Activated CD8-positive, alpha-beta memory T cell treated with anti-CD3 and anti-CD28 coated beads for 24 hours (primary cell): ENCODE results near the gene PCSK6.
A peak's percentile ranks its signal among the peaks of the same experiment; 100 is the strongest.
"Not testable (repeated sequence)": the region's sequence is repeated elsewhere in the genome, so short reads cannot be mapped to it uniquely, and the experiment has no call there.

Experiments used
- DNase-seq: peaks from one replicate; pipeline ENCODE4 v3.0.0-alpha.2; 2020

Gene PCSK6

DNA sequence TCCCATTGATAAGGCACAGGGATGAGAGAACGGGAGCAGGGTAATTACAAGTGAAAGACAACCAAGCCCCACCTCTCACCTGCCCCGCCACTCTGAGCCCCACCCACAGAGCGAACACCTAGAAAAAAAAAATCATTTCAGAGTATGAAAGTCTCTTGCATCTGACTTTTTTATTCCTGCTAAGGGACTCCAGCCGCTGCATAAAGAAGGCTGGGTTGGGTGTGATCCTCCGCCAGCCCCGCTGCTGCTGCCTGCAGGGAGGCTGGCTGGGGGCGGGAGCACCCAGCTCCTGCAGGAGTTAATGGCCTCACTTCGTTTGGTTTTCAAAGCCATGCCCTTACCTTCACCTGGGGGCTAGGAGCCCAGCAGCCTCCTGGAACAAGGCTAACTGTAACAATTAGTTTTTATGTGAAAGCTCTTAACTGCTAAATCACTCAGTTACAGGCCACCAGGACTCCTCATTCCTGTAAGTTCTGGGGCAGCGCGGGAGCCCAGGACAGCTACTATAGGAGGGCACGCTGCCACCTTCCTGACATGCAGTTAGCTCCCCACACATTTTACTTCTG, 116.5 kb downstream of the PCSK6 start:
- no peak for DNase-seq

DNA sequence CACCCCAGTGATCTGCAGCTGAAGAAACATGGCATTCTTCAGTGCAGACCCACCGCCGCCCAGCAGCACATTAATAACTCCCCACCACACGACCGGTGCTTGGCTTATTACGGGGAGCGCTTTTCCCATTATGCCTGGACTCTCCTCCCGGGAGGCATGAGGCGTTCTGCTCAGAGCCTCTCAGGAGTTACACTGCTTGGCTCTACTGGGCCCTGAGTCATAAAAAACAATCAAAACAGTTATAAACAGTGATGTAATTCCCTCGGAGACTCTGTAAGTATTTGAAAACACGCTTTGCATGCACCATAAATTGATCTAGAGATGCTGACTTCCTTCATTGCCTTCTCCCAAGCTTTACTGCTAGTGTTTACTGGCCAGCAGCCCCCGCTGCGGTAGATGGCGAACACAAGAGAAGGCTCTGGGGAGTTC, 117.3 kb downstream of the PCSK6 start:
- DNase-seq, result no peak

DNA sequence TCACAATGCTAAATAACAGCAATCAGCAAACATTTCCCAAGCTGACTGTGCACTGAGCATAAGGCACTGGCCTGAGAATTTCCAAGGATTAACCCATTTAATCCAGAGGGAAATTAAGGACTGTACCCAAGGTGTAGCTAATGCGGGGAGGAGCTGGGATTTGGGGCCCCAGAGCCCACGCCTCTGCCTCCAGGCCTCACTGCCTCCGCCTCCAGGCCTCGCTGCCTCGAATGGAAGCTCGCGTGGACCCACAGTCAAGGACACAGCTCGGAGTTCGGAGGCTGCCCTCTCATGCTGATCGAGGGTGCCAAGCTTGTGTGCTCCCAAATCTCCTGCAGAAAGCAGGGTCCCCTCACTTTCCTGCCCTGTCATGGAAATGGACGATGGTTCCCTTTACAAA, 118.0 kb downstream of the PCSK6 start:
- no peak for DNase-seq

DNA sequence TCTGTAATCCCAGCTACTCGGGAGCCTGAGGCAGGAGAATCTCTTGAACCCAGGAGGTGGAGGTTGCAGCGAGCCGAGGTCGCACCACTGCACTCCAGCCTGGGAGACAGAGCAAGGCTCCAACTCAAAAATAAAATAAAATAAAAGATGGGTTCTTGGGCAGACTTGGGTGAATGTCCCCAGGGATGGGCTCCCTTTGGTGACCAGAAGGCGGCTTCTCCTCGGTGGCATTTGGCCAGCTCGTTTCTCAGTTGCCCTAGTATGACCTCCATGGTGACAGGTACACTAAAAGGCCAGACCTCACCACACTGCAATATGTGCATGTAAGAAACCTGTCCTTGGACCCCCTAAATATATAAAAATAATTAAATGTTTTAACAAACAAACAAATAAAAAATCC, 118.4 kb downstream of the PCSK6 start:
- no peak for DNase-seq

DNA sequence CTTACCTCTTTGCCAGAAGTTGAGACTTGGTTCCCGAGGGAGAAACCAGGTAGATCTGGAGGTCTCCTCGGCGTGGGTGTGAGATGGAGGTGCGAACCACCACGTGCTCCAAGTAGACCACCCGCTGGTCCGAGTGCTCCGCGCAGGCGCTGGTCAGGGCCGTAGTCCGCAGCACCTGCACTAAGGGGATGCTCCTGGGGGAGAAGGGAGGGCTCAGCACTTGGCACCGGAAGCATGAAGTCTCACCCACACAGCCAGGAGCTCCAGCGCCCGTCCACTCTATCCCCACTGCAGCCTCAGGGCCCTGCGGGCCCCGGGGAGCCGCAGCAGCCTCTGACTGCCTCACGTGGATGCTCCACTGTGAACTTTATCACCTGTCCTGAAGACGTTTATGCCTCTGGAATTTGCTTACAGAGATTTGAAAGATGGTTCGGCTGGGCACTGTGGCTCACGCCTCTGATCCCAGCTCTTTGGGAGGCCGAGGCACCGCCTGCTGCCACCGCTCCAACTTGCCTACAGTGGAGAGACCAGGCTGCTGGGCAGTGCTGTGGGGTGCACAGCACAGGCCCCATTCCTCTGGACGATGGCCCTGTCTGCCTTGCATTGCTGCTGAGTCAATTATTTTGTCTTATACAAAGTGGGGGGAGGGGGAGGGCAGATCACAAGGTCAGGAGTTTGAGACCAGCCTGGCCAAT, 119.0 kb downstream of the PCSK6 start:
- DNase-seq, result no peak

DNA sequence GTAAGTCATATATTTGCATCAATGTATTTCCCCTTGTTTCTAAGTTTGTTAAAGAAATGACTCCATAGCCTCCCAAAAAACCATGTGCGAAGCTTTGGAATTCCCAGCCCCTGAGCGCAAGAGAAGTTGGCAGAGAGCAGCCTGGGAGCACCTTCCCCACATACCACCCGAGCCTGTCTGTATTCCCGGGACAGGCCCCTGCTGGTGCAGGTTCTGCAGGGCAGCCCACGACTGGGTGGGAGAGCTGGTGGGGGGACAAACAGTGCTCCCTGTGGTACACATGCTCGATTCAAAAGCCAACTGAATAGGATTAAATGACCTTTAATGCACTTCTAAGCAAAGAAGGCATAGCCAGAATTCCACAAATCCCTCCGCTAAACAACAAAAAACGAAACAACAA, 119.8 kb downstream of the PCSK6 start:
- no peak for DNase-seq

DNA sequence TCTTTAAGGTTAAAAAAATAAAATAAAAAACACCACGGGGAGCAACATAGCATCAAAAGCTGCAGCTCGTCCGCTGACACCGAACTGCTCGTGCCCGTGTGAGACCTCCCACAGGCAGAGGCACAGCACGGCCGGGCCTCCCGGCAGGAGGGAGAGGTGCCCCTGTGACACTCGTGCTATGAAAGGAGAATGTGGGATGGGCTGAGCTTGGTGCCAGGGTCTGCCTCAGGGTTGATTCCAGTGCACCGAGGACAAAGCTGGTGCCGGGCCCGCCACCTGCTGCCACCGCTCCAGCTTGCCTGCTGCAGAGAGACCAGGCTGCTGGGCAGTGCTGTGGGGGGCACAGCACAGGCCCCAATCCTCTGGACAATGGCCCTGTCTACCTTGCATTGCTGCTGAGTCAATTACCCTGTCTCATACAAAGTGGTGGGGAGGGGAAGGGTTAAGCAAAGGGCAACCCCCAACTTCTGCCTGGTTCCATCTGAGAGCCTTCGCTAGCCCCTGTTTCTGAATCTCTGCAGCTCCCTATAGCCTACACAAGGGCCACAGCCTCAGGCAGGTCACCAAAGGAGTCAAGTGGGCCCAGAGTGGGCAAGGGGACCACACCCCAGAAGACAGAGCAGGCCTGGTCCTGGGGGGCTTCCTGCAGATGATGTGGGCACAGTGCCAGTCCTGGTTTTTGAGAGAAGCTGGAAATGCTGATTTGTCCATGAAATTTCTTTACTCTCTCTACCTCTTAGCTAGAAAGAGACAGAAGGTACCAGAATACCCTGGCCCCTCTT, 120.5 kb downstream of the PCSK6 start:
- DNase-seq, result no peak

DNA sequence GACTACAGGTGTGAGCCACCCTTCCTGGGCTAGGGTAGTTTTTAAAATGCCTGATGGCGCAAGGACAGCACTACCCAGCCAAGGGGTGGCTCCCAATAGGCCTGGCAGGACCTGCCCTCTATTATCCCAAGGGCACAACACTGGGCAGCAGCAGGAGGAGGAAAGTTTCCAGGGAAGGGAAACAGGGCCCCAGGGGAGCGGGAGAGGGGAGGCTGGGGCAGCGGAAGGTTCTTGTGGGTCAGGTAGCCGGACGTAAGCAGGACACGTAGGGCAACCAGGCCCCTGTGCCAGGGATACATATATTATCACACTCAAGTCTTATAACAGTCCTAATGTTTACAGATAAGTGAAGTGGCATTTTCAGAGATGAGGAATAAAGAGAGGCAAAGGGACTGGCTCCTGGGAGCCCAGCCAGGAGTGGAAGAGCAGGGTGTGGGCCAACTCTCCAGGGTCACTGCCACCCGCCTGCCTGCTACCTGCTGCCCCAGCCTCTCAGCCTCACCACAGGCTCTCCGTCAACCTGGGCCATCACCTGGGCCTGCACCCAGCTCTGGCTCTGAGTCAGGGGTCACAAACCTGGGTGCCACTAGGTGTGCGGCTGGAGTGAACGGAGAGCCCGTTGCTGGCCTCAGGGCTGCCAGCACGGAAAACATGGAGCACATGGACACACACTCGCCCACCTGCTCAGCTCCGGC, 121.3 kb downstream of the PCSK6 start:
- DNase-seq, result no peak

DNA sequence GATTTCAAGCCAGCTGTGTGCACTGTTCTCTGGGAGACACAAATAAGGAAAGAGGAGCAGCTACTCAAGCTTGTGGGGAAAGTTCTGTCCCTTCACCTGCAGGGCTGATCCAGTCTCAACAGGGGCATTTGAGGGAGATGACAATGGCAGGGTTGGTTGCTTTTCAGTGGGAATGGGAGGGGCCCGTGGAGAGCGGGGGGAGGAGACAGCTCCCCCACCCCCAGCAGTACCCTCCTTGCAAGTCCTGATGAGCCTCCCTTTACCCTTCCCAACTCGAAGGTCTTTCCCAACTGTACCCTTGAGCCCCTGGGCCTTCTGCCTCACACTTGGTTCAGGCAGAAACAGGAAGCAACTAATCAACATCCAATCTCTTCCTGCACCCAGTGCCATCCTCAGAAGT, 122.7 kb downstream of the PCSK6 start:
- DNase-seq, result no peak

DNA sequence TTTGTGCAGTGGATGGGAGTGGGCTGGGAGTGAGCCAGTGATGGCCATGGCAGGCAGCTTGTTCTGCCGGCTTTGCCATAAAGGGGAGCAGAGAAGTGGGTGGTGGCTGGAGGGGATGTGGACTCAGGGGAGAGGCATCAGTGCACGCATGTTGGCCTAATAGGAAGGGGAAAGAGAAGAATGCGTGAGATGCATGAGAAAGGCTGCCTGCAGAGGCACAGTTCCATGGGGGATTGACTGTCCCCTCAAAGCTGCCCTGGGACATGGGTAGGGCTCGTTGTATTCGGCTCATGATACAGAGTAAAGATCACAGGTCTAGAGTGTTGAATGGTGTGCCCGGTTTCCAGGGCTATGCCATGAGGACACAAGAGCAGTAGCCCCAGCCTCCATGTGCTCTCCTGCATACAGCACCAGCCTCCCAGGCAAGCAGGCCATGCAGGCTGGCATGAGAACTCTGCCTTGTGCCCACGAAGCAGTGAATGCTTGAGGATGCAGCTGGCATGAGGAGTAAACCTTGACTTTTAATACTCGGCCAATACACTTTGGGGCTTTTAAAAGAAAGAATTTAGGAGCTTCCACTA, 126.4 kb downstream of the PCSK6 start:
- no peak for DNase-seq

DNA sequence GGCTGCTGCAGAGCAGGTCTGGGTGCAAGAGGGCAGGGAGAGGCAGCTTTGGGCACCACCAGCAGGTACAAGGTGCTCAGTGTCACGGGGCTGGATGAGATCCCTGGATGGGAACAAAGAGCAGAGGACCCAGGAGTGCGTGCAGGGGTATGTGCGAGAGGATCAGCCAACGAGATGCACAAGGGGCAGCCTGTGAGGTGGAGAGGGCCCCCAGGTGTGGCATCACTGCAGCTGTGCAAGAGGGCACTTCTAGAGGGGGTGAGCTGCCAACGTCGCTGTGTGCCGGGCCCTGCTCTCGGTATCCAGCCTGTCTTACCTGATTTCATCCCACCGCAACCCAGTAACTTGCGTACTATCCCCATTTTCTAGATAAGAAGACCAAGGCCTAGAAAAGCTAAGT, 127.1 kb downstream of the PCSK6 start:
- no peak for DNase-seq

DNA sequence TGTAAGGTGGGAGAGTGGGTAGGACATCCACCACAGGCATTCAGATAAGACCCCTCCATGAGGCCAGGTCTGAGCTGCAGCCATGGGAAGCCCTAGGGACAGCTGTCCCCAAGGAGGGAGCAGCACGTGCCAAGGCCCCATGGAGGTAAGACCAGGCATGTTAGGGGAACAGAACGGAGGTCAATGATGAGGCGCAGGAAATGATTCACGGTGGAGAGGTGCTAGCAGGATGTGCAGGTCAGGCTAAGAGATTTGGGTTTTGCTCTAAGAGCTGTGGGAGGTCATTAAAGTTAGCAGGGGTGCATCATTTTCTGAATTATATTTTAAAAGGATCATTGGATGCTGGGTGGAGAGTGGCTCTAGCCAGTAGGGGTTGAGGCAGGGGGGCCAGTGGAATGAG, 128.1 kb downstream of the PCSK6 start:
- no peak for DNase-seq

DNA sequence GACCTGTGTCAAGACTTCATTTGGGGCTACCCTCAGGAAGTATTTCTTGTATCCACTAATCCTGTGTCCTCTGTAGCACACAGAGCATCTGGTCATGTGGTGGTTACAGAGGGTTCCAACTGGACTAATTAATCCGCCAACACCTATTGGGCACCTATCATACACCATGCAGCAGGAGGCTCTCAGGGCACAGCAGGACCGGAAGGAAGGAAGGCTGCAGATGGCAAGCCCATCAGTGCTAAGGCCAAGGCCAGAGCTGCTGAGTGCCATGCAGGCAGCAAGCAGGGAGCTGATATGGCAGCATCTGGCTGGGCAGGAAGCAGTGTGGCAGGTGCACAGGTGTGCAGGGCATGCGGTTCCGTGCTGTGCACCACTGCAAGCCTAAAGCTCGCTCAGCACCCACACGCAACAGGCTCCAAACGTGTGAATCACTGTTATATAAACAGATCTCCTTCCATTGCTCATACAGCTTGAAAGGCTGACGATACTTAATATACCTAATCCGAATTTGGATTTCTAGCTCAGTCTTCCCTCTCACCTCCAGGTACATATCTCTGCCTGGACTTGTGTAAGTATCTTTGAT, 130.1 kb downstream of the PCSK6 start:
- DNase-seq, result no peak

DNA sequence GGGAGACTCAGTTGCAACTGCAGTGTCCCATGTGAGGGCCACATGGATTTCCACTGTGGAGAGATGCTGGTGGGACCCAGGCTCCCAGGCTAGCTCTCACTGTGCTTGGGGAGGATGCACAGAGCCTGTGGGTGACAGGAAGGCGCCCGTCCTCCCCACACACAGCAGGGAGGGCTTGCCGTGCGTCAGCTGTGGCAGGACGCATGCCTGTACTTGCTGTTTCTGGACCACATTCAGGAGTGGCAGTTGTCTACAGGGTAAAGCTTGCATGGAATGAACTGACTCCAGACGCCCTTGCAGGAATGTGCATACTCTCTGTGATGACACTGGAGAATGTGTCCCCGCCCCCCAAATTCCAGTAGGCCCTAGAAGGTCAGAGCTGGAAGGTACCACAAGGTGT, 130.6 kb downstream of the PCSK6 start:
- DNase-seq, result no peak

DNA sequence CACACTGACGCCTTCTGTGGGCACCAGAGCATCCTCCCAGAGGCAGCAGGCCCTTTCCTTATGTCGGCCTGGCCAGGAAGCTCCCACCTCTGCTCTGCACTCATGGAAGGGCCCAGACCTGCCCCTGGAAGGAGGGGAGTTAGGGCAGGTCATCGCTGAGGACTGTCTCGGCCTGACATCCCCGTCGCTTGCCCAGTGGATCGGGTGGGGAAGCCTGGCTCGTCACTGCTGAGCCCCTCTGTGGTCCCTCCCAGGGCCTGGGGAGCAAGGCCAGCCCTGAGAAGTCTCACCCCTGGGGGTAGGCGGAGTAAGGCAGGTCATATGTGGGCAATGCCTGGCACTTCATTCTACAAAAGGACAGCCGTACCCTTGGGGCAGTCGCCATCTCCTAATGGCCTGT, 131.6 kb downstream of the PCSK6 start:
- no peak for DNase-seq

DNA sequence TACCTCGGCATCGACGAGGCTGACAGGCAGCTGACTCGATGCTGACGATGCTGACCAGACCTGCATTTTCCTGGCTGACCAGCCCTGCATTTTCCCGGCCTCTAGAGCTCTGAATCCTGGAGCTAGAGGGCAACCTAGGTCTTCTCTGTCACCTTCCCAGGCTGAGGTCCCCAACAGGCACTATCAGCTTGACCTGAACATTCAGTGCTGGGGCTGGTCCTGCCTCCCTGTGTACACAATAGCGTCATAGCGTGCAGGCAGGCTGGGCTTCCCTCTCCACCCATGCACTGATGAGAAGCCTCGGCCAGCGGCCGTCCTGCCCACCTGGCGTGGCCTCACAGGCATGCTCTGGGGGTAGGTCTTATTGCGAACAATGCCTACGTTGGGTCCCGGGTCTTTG, 132.2 kb downstream of the PCSK6 start:
- peak; percentile 47 for DNase-seq

DNA sequence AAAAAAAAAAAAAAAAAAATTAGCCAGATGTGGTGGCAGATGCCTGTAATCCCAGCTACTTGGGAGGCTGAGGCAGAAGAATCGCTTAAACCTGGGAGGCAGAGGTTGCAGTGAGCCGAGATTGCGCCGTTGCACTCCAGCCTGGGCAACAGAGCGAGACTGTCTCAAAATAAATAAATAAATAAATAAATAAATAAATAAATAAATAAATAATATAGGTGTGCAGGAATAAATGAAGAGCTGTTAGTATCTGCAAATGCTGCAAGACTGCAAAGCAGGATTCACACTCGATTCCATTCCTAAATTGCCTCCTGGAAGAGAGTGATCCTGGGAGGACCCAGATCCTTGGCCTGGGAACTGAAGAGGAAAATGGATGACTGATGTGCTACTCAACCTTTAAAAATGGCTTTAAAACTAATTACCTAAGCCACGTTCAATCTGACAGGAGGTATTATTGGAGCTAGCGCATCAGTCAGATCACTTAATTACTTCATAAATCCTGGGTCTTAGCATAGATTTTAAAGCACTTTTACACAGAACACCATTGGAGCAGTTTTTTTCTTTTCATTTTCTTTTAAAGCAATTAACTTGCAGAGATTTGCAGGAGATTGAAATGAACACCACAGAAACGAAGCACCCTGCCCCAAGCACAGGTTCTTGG, 132.9 kb downstream of the PCSK6 start:
- DNase-seq, result not testable (repeated sequence)

DNA sequence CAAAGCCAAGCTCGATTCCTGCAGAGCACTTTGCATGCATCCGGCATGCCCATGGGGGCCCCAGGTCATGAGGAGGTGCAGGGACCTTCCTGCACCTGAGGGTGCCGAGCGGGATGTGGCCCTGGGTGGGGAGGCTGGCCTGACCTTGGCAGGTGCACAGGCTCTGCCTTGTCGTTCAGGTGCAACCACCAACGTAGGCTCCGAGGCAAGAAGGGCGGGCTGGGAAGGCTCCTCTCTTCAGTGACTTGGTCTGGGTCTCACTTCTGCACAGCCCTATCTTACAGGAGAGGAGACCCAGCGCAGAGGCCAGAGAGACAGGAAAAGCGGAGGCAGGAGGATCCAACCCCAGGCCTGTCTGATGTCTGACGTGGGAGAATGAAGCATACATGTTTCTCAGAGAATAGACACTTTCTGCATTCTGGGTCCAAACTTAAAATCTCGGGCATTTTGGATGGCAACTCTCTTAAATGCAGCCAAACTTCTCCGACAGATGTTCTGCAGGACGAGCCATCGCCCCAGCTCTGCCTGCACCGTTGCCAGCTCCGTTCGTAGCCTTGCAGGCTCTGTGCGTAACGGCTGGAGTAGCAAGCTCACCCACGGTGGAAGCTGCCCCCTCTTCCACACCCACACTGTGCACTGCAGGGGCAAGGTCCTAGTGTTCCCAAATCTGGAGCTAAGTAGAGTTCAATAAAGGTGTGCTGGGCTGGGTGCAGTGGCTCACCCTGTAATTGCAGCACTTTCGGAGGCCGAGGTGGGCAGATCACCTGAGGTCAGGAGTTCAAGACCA, 133.6 kb downstream of the PCSK6 start:
- DNase-seq, result no peak

DNA sequence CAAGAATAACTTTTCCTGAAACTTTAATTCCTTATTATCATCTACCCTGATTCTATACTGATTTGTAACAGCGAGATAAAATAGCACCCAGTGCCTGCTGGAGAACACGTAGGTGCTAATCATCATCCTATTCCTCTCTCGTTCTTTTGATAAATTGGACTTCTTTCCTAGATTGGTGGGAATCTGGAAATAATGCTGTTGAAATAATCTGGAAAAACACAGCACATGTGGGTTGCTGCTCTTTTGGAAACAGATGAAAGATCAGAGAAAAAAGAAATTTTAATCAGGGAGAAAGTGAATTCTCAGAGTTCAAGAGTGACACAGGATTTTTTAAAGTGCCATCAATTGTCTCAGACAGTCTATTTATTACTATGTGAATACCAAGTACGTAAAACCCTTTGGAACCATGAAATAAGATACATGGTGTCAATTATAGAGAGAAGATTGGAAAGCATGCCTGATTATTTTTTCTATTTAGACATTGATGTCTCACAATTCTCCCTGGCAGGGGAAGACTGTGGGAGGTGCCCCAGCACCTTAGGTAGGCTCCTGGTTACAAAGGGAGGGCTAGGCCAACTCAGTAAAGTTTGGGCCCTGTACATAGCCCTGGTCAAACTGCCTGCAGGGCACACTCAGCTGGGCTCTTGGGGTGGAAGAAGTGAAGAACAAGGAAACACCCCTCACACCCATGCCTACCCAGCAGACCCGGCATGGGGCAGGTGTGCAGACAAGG, 134.4 kb downstream of the PCSK6 start:
- no peak for DNase-seq

DNA sequence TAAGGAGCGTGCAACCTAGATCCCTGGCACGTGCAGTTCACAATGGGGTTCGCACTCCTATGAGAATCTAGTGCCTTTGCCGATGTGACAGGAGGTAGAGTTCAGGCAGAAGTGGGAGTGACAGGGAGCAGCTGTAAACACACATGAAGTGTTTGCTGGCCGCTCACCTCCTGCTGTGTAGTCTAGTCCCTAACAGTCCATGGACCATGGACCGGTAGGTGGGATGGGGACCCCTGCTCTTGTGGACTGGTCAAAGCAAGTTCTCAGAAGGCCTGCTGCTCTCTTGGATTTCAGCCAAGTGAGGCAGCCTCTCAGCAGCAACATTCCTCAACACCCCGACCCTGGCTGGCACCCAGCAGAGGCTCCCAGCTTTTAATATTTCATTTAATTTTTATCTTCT, 136.3 kb downstream of the PCSK6 start:
- DNase-seq, result no peak

DNA sequence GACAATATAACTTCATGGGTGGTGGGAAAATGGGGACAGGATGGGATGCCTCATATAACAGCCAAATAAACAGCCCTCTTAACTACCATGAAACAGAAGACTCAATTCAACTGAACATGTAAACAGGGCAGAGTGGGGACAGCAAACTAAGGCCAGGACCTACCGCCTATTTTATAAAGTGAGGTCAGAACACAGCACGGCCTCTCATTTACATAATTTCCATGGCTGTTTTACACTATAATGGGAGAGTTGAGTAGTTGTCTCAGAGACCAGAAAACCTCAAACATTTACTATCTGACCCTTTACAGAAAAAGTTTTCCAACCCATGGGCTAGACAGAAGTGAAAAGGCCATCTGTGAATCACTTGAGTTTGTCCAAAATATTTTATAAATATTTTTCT, 137.8 kb downstream of the PCSK6 start:
- no peak for DNase-seq
